SK-N-SH (cell line): Measurements from ENCODE around the gene C19orf73. TPM values are rescaled to one million over a fixed set of nuclear protein-coding genes. Genes with fewer than 3 reads are reported as not detected.
A peak's percentile ranks its signal among the peaks of the same experiment; 100 is the strongest.

Experiments
- CTCF ChIA-PET: fragments of 300-600, 350-600 bp; formaldehyde crosslinking; extraction: SDS; loops from one replicate; lab custom pipeline; 2021; lab: Yijun Ruan, JAX
- POLR2A ChIA-PET: fragments of 350-600 bp; sonication (Branson Sonifier 250); formaldehyde crosslinking; extraction: SDS; loops from one replicate; lab custom pipeline; 2020; ENCODE audit warnings: antibody characterized with exemption, inconsistent platforms; lab: Yijun Ruan, JAX
- DNase-seq: peaks from one replicate; pipeline ENCODE4 v3.0.0; 2012
- H2AFZ ChIP-seq: fragments of 200-600 bp; sonication (generic); 2 replicates; pipeline ENCODE4 v1.8.1; 2016; ENCODE audit warnings: antibody characterized with exemption, mild to moderate bottlenecking, low read depth
- H3F3A ChIP-seq: fragments of 200-600 bp; sonication (generic); replicated peaks from 2 replicates; pipeline ENCODE3; 2016; ENCODE audit warnings: antibody characterized with exemption, mild to moderate bottlenecking; ENCODE audit not compliant: insufficient read depth
- H3K27ac ChIP-seq, 2 experiments: fragments of 200-500 bp in 1 of 2; fragments of 200-600 bp in 1 of 2; sonication (Bioruptor generic) in 1 of 2; sonication (generic), shearing (Covaris generic) in 1 of 2; 2 replicates each; pipeline versions ENCODE4 v1.5.1 to v1.6.1; 2014 to 2016; ENCODE audit warnings: low read depth in 2 of 2, inconsistent platforms in 1 of 2, low read length in 1 of 2, mild to moderate bottlenecking in 1 of 2, mixed read lengths in 1 of 2
- H3K27me3 ChIP-seq: fragments of 200-600 bp; sonication (generic), shearing (Covaris generic); 2 replicates; pipeline ENCODE4 v1.6.1; 2016; ENCODE audit warnings: mixed run types; ENCODE audit not compliant: insufficient read depth
- H3K36me3 ChIP-seq, 2 experiments: fragments of 200-500 bp in 1 of 2; fragments of 200-600 bp in 1 of 2; sonication (Bioruptor generic) in 1 of 2; sonication (generic) in 1 of 2; replicated peaks in 1 of 2; 2 replicates each; pipeline versions ENCODE3 to v1.5.1; 2014 to 2016; ENCODE audit warnings: low read length in 1 of 2, mild to moderate bottlenecking in 1 of 2; ENCODE audit not compliant: insufficient read depth in 2 of 2, control insufficient read depth in 1 of 2
- H3K4me1 ChIP-seq, 2 experiments: fragments of 200-500 bp in 1 of 2; fragments of 200-600 bp in 1 of 2; sonication (Bioruptor generic) in 1 of 2; sonication (generic), shearing (Covaris generic) in 1 of 2; 2 replicates each; pipeline versions ENCODE4 v1.5.1 to v1.6.1; 2014 to 2016; ENCODE audit warnings: low read depth in 1 of 2, low read length in 1 of 2, mixed run types in 1 of 2; ENCODE audit not compliant: insufficient read depth in 2 of 2, control insufficient read depth in 1 of 2
- H3K4me2 ChIP-seq: fragments of 200-600 bp; sonication (generic), shearing (Covaris generic); 2 replicates; pipeline ENCODE4 v1.6.1; 2017; ENCODE audit warnings: mixed run types
- H3K4me3 ChIP-seq, 2 experiments: fragments of 200-500 bp in 1 of 2; fragments of 200-600 bp in 1 of 2; sonication (Bioruptor generic) in 1 of 2; sonication (generic), shearing (Covaris generic) in 1 of 2; 2 replicates each; pipeline versions ENCODE4 v1.5.1 to v1.8.1; 2014 to 2016; ENCODE audit warnings: low read depth in 2 of 2, inconsistent platforms in 1 of 2, low read length in 1 of 2, mild to moderate bottlenecking in 1 of 2, mixed read lengths in 1 of 2, moderate library complexity in 1 of 2
- H3K79me2 ChIP-seq: fragments of 200-600 bp; sonication (generic); 2 replicates; pipeline ENCODE4 v1.8.1; 2017; ENCODE audit warnings: mild to moderate bottlenecking; ENCODE audit not compliant: insufficient read depth
- H3K9ac ChIP-seq: fragments of 200-600 bp; sonication (generic); 2 replicates; pipeline ENCODE4 v1.6.1; 2017; ENCODE audit warnings: mixed run types
- H3K9me2 ChIP-seq: fragments of 200-600 bp; sonication (generic); 2 replicates; pipeline ENCODE4 v1.6.1; 2017; ENCODE audit warnings: mixed run types
- H3K9me3 ChIP-seq: fragments of 200-600 bp; sonication (generic); 2 replicates; pipeline ENCODE4 v1.6.1; 2017; ENCODE audit warnings: mixed run types, mild to moderate bottlenecking, moderate library complexity
- H4K20me1 ChIP-seq: fragments of 200-600 bp; sonication (generic); 2 replicates; pipeline ENCODE4 v1.6.1; 2017; ENCODE audit warnings: mild to moderate bottlenecking, mixed run types; ENCODE audit not compliant: insufficient read depth
- CHD2 ChIP-seq: fragments of 150-350 bp; IDR thresholded peaks from 2 replicates; pipeline ENCODE4 v1.6.1; 2018; ENCODE audit warnings: low read length; ENCODE audit not compliant: partially characterized antibody
- FOSL2 ChIP-seq: IDR thresholded peaks from 2 replicates; pipeline ENCODE4 v1.4.0; 2012; ENCODE audit warnings: low read depth, mild to moderate bottlenecking, moderate library complexity, borderline replicate concordance
- FOXM1 ChIP-seq: IDR thresholded peaks from 2 replicates; pipeline ENCODE4 v1.4.0; 2012; ENCODE audit warnings: low read depth, mild to moderate bottlenecking
- GABPA ChIP-seq: IDR thresholded peaks from 2 replicates; pipeline ENCODE4 v1.4.0; 2012; ENCODE audit warnings: low read depth, mild to moderate bottlenecking
- GATA2 ChIP-seq: sonication (generic); formaldehyde crosslinking; IDR thresholded peaks from 2 replicates; pipeline ENCODE4 v1.5.0; 2020; ENCODE audit warnings: mild to moderate bottlenecking, missing genetic modification reagents
- MEF2A ChIP-seq: IDR thresholded peaks from 2 replicates; pipeline ENCODE4 v1.4.0; 2012; ENCODE audit warnings: low read depth, borderline replicate concordance
- POLR2AphosphoS5 ChIP-seq: IDR thresholded peaks from 2 replicates; pipeline ENCODE4 v1.6.1; 2012; ENCODE audit warnings: low read depth, low read length
- RCOR1 ChIP-seq: fragments of 150-350 bp; IDR thresholded peaks from 2 replicates; pipeline ENCODE4 v1.6.1; 2017; ENCODE audit warnings: antibody characterized with exemption, low read length
- RFX5 ChIP-seq: IDR thresholded peaks from 2 replicates; pipeline ENCODE4 v1.6.1; 2012; ENCODE audit warnings: mild to moderate bottlenecking, improper control_type of control experiment, low read length
- RXRA ChIP-seq: IDR thresholded peaks from 2 replicates; pipeline ENCODE4 v1.4.0; 2012; ENCODE audit warnings: low read depth, mild to moderate bottlenecking, borderline replicate concordance
- SIN3A ChIP-seq: IDR thresholded peaks from 2 replicates; pipeline ENCODE4 v1.6.1; 2012; ENCODE audit warnings: low read depth, mild to moderate bottlenecking, low read length, moderate library complexity, borderline replicate concordance
- TAF1 ChIP-seq: IDR thresholded peaks from 2 replicates; pipeline ENCODE4 v1.6.1; 2012; ENCODE audit warnings: low read depth, mild to moderate bottlenecking, low read length, moderate library complexity, borderline replicate concordance
- WGBS: methylation state at CpG from one replicate; pipeline ENCODE4 v1.1.6; 2017; ENCODE audit warnings: low lambda C conversion rate; 5-methylcytosine and 5-hydroxymethylcytosine counted together
- polyA plus RNA-seq, 3 experiments: library from polyadenylated mRNA; depleted of rRNA; stranded (reverse); fragments of >200 nt; gene quantifications; 2 replicates each; pipeline ENCODE4 v1.2.3, GENCODE V29; 2012
- TF ChIP-seq, protein P1 (sequence below): fragments of 200-600 bp; sonication (generic); IDR thresholded peaks from 2 replicates; pipeline ENCODE4 v1.6.1; 2017; ENCODE audit warnings: antibody characterized with exemption, mild to moderate bottlenecking, moderate library complexity
- TF ChIP-seq, protein P2 (sequence below): fragments of 150-350 bp; IDR thresholded peaks from 2 replicates; pipeline ENCODE4 v1.6.1; 2016; ENCODE audit warnings: mild to moderate bottlenecking, low read depth, low read length
- TF ChIP-seq, protein P3 (sequence below): IDR thresholded peaks from 2 replicates; pipeline ENCODE4 v1.6.1; 2012; ENCODE audit warnings: mild to moderate bottlenecking, low read depth, low read length, moderate library complexity
- TF ChIP-seq, protein P4 (sequence below): IDR thresholded peaks from 2 replicates; pipeline ENCODE4 v1.4.0; 2012; ENCODE audit warnings: low read depth

C19orf73 gene
- polyA plus RNA-seq, 1 of the 3 experiments (the other 2 are of a cell fraction) = 3.0 TPM

DNA sequence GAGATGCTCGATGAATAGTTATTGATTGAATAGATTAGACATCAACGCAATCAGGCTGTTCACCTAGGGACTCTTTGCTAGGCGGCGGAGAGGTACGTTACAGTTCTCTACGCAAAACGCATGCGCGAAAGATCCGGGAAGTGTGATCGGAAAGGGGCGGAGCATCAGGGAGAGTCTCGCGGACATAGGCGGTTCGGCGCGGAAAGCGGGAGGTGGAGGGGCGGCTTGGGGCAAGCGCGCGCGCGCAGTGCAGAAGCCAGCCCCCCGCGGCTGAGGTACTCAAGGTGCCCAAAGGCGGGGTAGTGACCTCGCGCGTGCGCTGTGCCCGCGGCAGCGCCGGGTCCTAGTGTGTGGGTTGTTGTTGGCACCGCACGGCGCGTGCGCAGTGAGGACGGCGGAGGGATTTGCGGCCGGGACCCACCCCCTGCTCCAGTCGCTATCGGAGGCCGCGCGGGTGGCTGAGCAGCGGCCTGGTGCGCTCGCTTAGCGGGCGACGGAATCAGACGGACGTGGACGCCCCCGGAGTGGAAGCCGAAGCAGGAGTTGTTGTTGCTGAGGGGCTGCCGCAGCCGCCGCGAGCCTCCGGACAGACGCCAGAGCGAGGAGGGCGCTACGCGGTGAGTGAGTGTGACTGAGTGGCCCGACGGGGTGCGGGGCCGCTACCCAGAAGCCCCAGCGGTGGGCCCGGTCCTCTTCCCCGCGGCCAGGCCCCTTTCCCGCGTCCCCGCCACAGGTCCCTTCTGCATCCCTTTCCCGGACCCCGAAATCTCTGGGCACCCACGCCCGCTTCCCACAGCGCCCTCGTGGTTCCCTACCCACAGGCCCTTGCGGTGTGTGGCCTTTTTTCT is 33.7 kb downstream of the C19orf73 start, which contains the start of gene SNRNP70 (continued):
- TF ChIP-seq, protein P1, sequence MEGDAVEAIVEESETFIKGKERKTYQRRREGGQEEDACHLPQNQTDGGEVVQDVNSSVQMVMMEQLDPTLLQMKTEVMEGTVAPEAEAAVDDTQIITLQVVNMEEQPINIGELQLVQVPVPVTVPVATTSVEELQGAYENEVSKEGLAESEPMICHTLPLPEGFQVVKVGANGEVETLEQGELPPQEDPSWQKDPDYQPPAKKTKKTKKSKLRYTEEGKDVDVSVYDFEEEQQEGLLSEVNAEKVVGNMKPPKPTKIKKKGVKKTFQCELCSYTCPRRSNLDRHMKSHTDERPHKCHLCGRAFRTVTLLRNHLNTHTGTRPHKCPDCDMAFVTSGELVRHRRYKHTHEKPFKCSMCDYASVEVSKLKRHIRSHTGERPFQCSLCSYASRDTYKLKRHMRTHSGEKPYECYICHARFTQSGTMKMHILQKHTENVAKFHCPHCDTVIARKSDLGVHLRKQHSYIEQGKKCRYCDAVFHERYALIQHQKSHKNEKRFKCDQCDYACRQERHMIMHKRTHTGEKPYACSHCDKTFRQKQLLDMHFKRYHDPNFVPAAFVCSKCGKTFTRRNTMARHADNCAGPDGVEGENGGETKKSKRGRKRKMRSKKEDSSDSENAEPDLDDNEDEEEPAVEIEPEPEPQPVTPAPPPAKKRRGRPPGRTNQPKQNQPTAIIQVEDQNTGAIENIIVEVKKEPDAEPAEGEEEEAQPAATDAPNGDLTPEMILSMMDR = no peak
- peak; percentile 83 for TF ChIP-seq POLR2AphosphoS5
- peak; percentile 97 for TF ChIP-seq TAF1
- TF ChIP-seq RCOR1 = no peak; the same call in 1 of the 2 replicates
- peak; percentile 7; the same call in 1 of the 2 replicates for TF ChIP-seq GABPA
- no peak for TF ChIP-seq MEF2A
- TF ChIP-seq FOSL2 = no peak
- TF ChIP-seq RFX5 = no peak
- TF ChIP-seq, protein P2, sequence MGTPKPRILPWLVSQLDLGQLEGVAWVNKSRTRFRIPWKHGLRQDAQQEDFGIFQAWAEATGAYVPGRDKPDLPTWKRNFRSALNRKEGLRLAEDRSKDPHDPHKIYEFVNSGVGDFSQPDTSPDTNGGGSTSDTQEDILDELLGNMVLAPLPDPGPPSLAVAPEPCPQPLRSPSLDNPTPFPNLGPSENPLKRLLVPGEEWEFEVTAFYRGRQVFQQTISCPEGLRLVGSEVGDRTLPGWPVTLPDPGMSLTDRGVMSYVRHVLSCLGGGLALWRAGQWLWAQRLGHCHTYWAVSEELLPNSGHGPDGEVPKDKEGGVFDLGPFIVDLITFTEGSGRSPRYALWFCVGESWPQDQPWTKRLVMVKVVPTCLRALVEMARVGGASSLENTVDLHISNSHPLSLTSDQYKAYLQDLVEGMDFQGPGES = no peak
- no peak for TF ChIP-seq SIN3A

DNA sequence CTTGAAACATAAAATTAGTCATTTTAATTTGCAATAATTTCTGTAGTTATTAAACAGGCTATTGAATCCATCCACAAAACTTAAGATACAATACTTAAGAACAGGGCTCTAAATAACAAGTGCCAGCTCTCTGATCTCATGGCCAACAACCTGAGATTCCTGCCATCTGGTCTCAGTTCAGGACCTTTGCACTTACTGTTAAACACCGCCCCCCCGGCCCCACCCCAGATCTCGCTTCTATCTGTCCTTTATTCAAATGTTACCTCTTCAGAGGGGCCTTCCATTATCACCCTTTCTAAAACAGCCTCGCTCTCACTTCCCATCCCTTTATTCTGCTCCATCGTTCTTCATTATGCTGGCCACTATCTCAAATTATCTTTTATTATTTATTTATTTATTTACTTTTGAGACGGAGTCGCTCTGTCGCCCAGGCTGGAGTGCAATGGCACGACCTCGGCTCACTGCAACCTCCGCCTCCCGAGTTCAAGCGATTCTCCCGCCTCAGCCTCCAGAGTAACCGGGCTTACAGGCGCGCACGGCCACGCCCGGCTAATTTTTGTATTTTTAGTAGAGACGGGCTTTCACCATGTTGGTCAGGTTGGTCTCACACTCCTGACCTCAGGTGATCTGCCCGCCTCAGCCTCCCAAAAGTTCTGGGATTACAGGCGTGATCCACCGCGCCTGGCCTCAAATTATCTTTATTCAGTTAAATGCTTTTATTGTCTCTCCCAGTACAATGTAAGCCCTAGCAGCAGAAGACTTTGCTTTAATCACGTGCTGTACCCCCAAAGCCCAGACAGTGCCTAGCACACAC is 34.5 kb downstream of the C19orf73 start:
- Histone ChIP-seq H3K36me3 (peaks cover 10 to 25% of the 10 kb centered on the region in 2 experiments), H3K4me2 (peak overlapping the region; percentile 63; the same call in 1 of the 2 replicates), H4K20me1 (peaks cover 39% of the 10 kb centered on the region), H3K27me3 (no peaks in the 10 kb centered on the region), H3K79me2 (peaks cover 45% of the 10 kb centered on the region), H2AFZ (peak overlapping the region; percentile 71), H3K9me3 (no peaks in the 10 kb centered on the region), H3K4me1 (peaks cover 10 to 12% of the 10 kb centered on the region in 2 experiments; a peak in 1 of 4 replicates), H3K9ac (peak overlapping the region; percentile 98; the same call in 1 of the 2 replicates), H3K9me2 (no peaks in the 10 kb centered on the region), H3K4me3 (peak overlapping the region; percentile 24 to 78; a peak in 3 of 4 replicates), H3K27ac (peak overlapping the region; percentile 46 to 69), H3F3A (peaks cover 4% of the 10 kb centered on the region)
- no peak for DNase-seq
- POLR2A ChIA-PET = no interaction called here
- WGBS = 72% methylated on average over 26 of the region's 26 CpGs
- CTCF ChIA-PET = interaction anchor here (1.0 kb wide), 1 partner anchor 13 kb away, joined by 4 read pairs; no protein-coding TSS in a partner anchor
- TF ChIP-seq, protein P3, sequence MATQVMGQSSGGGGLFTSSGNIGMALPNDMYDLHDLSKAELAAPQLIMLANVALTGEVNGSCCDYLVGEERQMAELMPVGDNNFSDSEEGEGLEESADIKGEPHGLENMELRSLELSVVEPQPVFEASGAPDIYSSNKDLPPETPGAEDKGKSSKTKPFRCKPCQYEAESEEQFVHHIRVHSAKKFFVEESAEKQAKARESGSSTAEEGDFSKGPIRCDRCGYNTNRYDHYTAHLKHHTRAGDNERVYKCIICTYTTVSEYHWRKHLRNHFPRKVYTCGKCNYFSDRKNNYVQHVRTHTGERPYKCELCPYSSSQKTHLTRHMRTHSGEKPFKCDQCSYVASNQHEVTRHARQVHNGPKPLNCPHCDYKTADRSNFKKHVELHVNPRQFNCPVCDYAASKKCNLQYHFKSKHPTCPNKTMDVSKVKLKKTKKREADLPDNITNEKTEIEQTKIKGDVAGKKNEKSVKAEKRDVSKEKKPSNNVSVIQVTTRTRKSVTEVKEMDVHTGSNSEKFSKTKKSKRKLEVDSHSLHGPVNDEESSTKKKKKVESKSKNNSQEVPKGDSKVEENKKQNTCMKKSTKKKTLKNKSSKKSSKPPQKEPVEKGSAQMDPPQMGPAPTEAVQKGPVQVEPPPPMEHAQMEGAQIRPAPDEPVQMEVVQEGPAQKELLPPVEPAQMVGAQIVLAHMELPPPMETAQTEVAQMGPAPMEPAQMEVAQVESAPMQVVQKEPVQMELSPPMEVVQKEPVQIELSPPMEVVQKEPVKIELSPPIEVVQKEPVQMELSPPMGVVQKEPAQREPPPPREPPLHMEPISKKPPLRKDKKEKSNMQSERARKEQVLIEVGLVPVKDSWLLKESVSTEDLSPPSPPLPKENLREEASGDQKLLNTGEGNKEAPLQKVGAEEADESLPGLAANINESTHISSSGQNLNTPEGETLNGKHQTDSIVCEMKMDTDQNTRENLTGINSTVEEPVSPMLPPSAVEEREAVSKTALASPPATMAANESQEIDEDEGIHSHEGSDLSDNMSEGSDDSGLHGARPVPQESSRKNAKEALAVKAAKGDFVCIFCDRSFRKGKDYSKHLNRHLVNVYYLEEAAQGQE = no peak
- TF ChIP-seq CHD2 = no peak
- TF ChIP-seq, protein P1 = no peak
- no peak for TF ChIP-seq TAF1
- TF ChIP-seq GATA2 (CRISPR knock-in tag) = no peak
- TF ChIP-seq, protein P2 = no peak
- TF ChIP-seq, protein P4, sequence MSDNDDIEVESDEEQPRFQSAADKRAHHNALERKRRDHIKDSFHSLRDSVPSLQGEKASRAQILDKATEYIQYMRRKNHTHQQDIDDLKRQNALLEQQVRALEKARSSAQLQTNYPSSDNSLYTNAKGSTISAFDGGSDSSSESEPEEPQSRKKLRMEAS = no peak
- no peak for TF ChIP-seq RXRA
- no peak for TF ChIP-seq FOXM1
